ENCODE results near the gene RARA. TPM values are rescaled to one million over a fixed set of nuclear protein-coding genes. Genes with fewer than 3 reads are reported as not detected.

The RARA gene
- total and polyA plus RNA-seq, 11 donors = 14.1 to 41.4 (median 19.4) TPM

- TF ChIP-seq, protein P1, sequence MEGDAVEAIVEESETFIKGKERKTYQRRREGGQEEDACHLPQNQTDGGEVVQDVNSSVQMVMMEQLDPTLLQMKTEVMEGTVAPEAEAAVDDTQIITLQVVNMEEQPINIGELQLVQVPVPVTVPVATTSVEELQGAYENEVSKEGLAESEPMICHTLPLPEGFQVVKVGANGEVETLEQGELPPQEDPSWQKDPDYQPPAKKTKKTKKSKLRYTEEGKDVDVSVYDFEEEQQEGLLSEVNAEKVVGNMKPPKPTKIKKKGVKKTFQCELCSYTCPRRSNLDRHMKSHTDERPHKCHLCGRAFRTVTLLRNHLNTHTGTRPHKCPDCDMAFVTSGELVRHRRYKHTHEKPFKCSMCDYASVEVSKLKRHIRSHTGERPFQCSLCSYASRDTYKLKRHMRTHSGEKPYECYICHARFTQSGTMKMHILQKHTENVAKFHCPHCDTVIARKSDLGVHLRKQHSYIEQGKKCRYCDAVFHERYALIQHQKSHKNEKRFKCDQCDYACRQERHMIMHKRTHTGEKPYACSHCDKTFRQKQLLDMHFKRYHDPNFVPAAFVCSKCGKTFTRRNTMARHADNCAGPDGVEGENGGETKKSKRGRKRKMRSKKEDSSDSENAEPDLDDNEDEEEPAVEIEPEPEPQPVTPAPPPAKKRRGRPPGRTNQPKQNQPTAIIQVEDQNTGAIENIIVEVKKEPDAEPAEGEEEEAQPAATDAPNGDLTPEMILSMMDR (IDR thresholded peaks at IDR 0.05) = peak; percentile 31 to 70 (median 52)
- no peak for TF ChIP-seq POLR2A (IDR thresholded peaks at IDR 0.05)
- H3K9me3 ChIP-seq = no peaks in the 10 kb centered on the region
- peaks cover 20 to 96% (median 83%) of the 10 kb centered on the region in 12 donors for H3K4me1 ChIP-seq
- no peaks in the 10 kb centered on the region for H3K27me3 ChIP-seq
- no peaks in the 10 kb centered on the region for H3K36me3 ChIP-seq
- DNase-seq = peak in 4 of 5 donors; percentile 64 to 73 (median 68)
- H3K4me3 ChIP-seq = peak overlapping the region; percentile 76 to 100 (median 88)
- 8 to 9% (median 8%) methylated on average over 6 of the region's 6 CpGs for WGBS, 4 donors
- peak in 3 of 4 donors; percentile 23 to 30 (median 29) for ATAC-seq
- H3K27ac ChIP-seq = peak overlapping the region; percentile 90 to 99 (median 95)
- intact Hi-C loops (cut with DNase I) = loop anchor here in 2 of 10 donors (1.0 to 10.0 kb wide), 3 partner anchors 25 to 653 kb away; partner anchors contain the start of genes PNMT (in 1 of the 2) and TCAP (in 1 of the 2)
Measured at GRCh38 chr17:40317345-40317873, 8.4 kb downstream of the RARA start.

DNA sequence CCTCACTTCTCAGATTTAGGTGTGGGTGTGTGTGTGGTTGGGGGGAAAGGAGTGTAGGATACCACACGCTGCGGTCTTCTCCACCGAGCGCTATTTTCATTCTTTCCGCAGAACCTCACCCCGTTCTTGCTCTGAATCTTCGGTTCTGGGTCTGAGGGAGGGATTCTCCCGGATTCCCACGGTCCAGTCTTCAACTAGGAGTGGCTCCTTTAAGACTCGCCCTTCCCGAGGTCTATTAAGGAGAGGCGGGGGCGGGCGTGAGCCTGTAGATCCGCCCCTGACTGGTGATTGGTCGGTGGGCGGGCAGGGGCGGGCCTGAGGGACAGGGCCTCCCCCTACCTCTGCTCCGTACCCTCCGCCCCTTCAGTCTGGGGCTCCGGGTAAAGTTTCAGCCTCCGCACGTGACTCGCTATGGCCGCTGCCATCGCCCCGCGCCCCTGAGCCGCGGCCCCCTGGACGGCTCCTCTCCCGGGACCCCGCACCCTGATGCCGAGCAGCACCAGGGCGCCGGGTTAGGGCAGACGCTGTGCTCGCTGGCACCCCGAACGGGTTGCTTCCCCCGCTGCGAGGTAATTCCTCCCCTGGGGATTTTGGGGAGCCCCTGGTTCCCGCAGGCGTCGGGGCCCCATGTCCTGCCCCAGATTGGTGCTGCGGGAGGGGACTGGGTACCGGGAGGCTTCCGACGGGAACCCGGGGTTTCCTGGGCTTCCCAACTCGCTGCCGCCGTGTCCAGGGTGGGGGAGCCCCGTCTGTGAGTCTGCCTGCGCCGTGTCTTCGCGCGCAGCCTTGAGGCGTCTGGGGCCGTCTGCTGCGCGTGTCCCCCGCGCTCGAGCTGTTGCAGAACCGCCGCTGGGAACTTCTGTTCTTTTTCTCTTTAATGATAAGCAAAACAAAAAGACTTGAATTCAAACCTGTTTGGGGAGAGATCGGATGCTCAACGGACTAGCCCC lies 9.2 kb downstream of the RARA start:
- DNase-seq = peak; percentile 96 to 98 (median 97)
- Histone ChIP-seq H3K9me3 (no peaks in the 10 kb centered on the region), H3K27me3 (no peaks in the 10 kb centered on the region), H3K27ac (peak overlapping the region; percentile 90 to 99 (median 95)), H3K4me3 (peak overlapping the region; percentile 76 to 100 (median 88)), H3K36me3 (no peaks in the 10 kb centered on the region), H3K4me1 (peaks cover 15 to 96% (median 84%) of the 10 kb centered on the region in 12 donors)
- intact Hi-C loops (cut with DNase I) = loop anchor here in 3 of 10 donors (1.0 to 10.0 kb wide), 3 partner anchors 24 to 653 kb away; partner anchors contain the start of genes PNMT (in 1 of the 3) and TCAP (in 1 of the 3)
- peak; percentile 87 to 93 (median 92) for ATAC-seq
- TF ChIP-seq, protein P1 (IDR thresholded peaks at IDR 0.05) = no peak
- peak; percentile 27 to 92 for TF ChIP-seq POLR2A (IDR thresholded peaks at IDR 0.05)
- 0% methylated on average over 36 to 70 of the region's 70 CpGs for WGBS, 4 donors

DNA sequence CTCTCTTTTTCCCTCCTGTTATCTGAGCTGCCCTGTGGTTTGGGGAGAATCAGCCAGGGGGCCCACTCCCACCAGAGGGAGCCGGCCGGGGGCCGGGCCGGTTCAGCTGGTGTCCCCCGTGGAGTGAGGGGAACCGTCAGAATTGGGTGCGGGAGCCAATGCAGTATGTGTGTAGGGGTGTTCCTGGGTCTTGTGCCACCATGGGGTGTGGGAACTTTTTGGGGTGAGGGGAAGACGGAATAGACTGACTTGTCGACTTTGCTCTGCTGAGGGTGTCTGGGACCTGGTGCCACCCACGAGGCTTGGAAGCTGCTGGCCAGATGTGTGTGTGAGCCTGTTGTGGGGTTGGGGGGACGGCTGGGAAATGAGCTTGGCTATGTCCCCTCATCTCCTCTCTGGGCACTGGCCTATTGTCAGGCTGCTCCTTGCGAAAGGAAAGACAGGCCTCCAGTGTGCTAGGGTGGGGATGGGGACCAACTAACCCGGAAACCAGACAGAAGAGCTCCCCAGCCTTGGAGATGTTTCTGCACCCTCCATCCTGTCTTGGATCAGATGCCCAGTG lies 9.9 kb downstream of the RARA start:
- ATAC-seq (no peak), DNase-seq (peak in 2 of 5 donors; percentile 32)
- Histone ChIP-seq H3K9me3 (no peaks in the 10 kb centered on the region), H3K4me3 (peak overlapping the region; percentile 76 to 100 (median 88)), H3K27me3 (no peaks in the 10 kb centered on the region), H3K36me3 (no peaks in the 10 kb centered on the region), H3K27ac (peak overlapping the region in 11 of 12 donors; percentile 90 to 99 (median 95)), H3K4me1 (peaks cover 17 to 96% (median 83%) of the 10 kb centered on the region in 12 donors)
- WGBS, 4 donors = 4 to 10% (median 5%) methylated on average over 11 to 13 of the region's 13 CpGs
- TF ChIP-seq, protein P1 (IDR thresholded peaks at IDR 0.05) = peak in 4 of 12 donors; percentile 7 to 21 (median 12)
- TF ChIP-seq POLR2A (IDR thresholded peaks at IDR 0.05) = no peak
- intact Hi-C loops (cut with DNase I) = loop anchor here in 2 of 10 donors (2.0 to 10.0 kb wide), 2 partner anchors 26 to 654 kb away; partner anchors contain the start of genes PNMT (in 1 of the 2) and TCAP (in 1 of the 2)
